ENCODE measurements around the gene PANK1. TPM values are rescaled to one million over a fixed set of nuclear protein-coding genes. Genes with fewer than 3 reads are reported as not detected.
"Not testable (repeated sequence)": the region's sequence is repeated elsewhere in the genome, so short reads cannot be mapped to it uniquely, and the experiment has no call there.

The PANK1 gene
- total RNA-seq, 1 donor from 2014 or later = 8.2 TPM

- intact Hi-C loops (cut with DNase I) = no loop called here
- DNase-seq = no peak
- ATAC-seq = no peak
Observed at GRCh38 chr10:89549510-89549909, 95.5 kb downstream of the PANK1 start.

DNA sequence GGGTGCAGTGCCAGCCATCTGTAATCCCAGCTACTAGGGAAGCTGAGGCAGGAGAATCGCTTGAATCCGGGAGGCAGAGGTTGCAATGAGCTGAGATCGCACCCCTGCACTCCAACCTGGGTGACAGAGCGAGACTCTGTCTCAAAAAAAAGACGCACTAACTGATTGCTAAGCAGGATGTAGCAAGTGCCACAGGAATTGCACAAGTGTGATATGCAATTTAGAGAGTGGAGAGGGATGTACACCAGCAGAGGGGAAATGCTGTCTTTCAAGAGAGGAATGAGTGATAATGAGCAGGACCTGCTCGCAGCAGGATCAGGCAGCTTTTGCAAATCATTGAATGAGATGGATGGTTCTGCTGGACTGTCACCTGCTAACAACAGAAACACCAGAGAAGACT, 96.4 kb downstream of the PANK1 start:
- no peak for TF ChIP-seq CTCF (IDR thresholded peaks at IDR 0.05)
- DNase-seq (no peak), ATAC-seq (no peak)
- Histone ChIP-seq H3K27ac (no peak overlapping the region), H3K36me3 (no peaks in the 10 kb centered on the region), H3K9me3 (no peaks in the 10 kb centered on the region), H3K4me1 (no peaks in the 10 kb centered on the region), H3K4me3 (no peak overlapping the region), H3K27me3 (ENCODE audit: low read depth) (no peaks in the 10 kb centered on the region)
- intact Hi-C loops (cut with DNase I) = no loop called here

More at GRCh38 chr10:89549510-89549909, 95.5 kb downstream of the PANK1 start:
- Histone ChIP-seq H3K4me1 (no peaks in the 10 kb centered on the region), H3K27ac (no peak overlapping the region), H3K4me3 (no peak overlapping the region), H3K27me3 (ENCODE audit: low read depth) (no peaks in the 10 kb centered on the region), H3K9me3 (no peaks in the 10 kb centered on the region), H3K36me3 (no peaks in the 10 kb centered on the region)
- TF ChIP-seq CTCF (IDR thresholded peaks at IDR 0.05) = no peak

- intact Hi-C loops (cut with DNase I) = no loop called here
- no peaks in the 10 kb centered on the region for H3K36me3 ChIP-seq
- H3K4me3 ChIP-seq = no peak overlapping the region
- no peaks in the 10 kb centered on the region for H3K27me3 ChIP-seq (ENCODE audit: low read depth)
- no peak overlapping the region for H3K27ac ChIP-seq
- H3K9me3 ChIP-seq = no peaks in the 10 kb centered on the region
- no peaks in the 10 kb centered on the region for H3K4me1 ChIP-seq
- ATAC-seq (no peak), DNase-seq (no peak)
- TF ChIP-seq CTCF (IDR thresholded peaks at IDR 0.05) = no peak
Observed at GRCh38 chr10:89547853-89548513, 97.1 kb downstream of the PANK1 start.

DNA sequence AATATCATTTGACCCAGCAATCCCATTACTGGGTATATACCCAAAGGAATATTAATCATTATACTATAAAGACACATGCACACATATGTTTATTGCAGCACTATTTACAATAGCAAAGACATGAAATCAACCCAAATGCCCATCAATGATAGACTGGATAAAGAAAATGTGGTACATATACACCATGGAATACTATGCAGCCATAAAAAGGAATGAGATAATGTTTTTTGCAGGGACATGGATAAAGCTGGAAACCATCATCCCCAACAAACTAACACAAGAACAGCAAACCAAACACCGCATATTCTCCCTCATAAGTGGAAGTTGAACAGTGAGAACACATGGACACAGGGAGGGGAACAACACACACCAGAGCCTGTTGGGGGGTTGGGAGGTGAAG, 98.4 kb downstream of the PANK1 start:
- ATAC-seq = not testable (repeated sequence)

DNA sequence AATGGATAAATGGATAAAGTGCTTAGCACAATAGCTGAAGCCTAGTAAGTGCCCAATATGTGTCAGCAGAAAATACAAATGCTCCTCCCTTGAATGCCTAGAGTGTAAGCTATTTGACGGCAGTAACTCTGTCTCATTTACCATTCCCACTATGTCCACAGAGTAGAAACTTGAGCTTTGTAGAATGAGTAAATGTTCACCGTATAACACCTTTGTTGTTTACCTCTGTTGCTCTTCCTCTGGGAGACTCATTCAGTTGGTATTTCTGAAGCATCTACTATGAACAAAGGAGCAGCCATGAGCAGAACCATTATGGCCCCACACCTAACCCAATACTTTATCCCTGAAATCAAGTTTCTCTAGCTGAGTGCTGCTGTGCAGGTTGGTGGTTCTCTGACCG, 101.2 kb downstream of the PANK1 start:
- H3K4me3 ChIP-seq = no peak overlapping the region
- intact Hi-C loops (cut with DNase I) = no loop called here
- DNase-seq (no peak), ATAC-seq (no peak)
- no peaks in the 10 kb centered on the region for H3K27me3 ChIP-seq (ENCODE audit: low read depth)
- H3K27ac ChIP-seq = no peak overlapping the region
- TF ChIP-seq CTCF (IDR thresholded peaks at IDR 0.05) = no peak
- H3K36me3 ChIP-seq = no peaks in the 10 kb centered on the region
- H3K4me1 ChIP-seq = no peaks in the 10 kb centered on the region
- H3K9me3 ChIP-seq = no peaks in the 10 kb centered on the region

More for the DNA sequence above, 98.4 kb downstream of the PANK1 start:
- H3K9me3 ChIP-seq; intact Hi-C loops (cut with DNase I); H3K27ac ChIP-seq; H3K36me3 ChIP-seq; H3K4me3 ChIP-seq; DNase-seq; H3K4me1 ChIP-seq; H3K27me3 ChIP-seq (ENCODE audit: low read depth): not testable (repeated sequence)

- H3K4me1 ChIP-seq = no peaks in the 10 kb centered on the region
- no peaks in the 10 kb centered on the region for H3K36me3 ChIP-seq
- ATAC-seq (no peak), DNase-seq (no peak)
- intact Hi-C loops (cut with DNase I) = no loop called here
- H3K27ac ChIP-seq = no peak overlapping the region
- TF ChIP-seq CTCF (IDR thresholded peaks at IDR 0.05) = no peak
- H3K27me3 ChIP-seq (ENCODE audit: low read depth) = peaks cover 13% of the 10 kb centered on the region
- H3K9me3 ChIP-seq = no peaks in the 10 kb centered on the region
- H3K4me3 ChIP-seq = no peak overlapping the region
Observed at GRCh38 chr10:89540420-89540949, 104.6 kb downstream of the PANK1 start.

Measured in lower lobe of right lung (tissue), 2 donors.